Measurements from ENCODE around the gene CCDC51.
"Not testable (repeated sequence)": the region's sequence is repeated elsewhere in the genome, so short reads cannot be mapped to it uniquely, and the experiment has no call there.

The CCDC51 gene

GRCh38 chr3:48466386-48467109 is 26.6 kb upstream of the CCDC51 start:
- peak in 7 of 58 donors; percentile 11 to 48 (median 33) for DNase-seq

- DNase-seq, result peak; percentile 63 to 99 (median 96)
Measured at GRCh38 chr3:48465531-48466378, 25.8 kb upstream of the CCDC51 start.

- peak in 2 of 58 donors; percentile 75 to 76 for DNase-seq
Measured at GRCh38 chr3:48465237-48465530, 25.3 kb upstream of the CCDC51 start.

GRCh38 chr3:48464713-48465221 is 24.8 kb upstream of the CCDC51 start:
- DNase-seq, result peak in 2 of 58 donors; percentile 50 to 53

- DNase-seq, result no peak
Measured at GRCh38 chr3:48463703-48464102, 23.8 kb upstream of the CCDC51 start.

- not testable (repeated sequence) for DNase-seq
Measured at GRCh38 chr3:48461767-48462166, 21.8 kb upstream of the CCDC51 start.

GRCh38 chr3:48460517-48460902 is 20.6 kb upstream of the CCDC51 start:
- no peak for DNase-seq

GRCh38 chr3:48459773-48460516 is 20.0 kb upstream of the CCDC51 start:
- no peak for DNase-seq

GRCh38 chr3:48459331-48459730 is 19.4 kb upstream of the CCDC51 start:
- DNase-seq, result no peak

GRCh38 chr3:48456456-48456855 is 16.5 kb upstream of the CCDC51 start:
- no peak for DNase-seq

GRCh38 chr3:48451270-48451669 is 11.4 kb upstream of the CCDC51 start:
- DNase-seq, result no peak

- peak in 57 of 58 donors; percentile 24 to 94 (median 84) for DNase-seq
Measured at GRCh38 chr3:48446425-48447193, 6.7 kb upstream of the CCDC51 start, which contains the start of gene ATRIP. Gene ATRIP (plus strand): TSS chr3:48446737. CDS start chr3:48446846, 109 bp downstream.

GRCh38 chr3:48446043-48446424 is 6.1 kb upstream of the CCDC51 start:
- DNase-seq, result no peak

GRCh38 chr3:48445277-48445882 is 5.5 kb upstream of the CCDC51 start:
- no peak for DNase-seq

GRCh38 chr3:48441940-48442339 is 2.0 kb upstream of the CCDC51 start:
- no peak for DNase-seq

- peak in 2 of 58 donors; percentile 37 to 53 for DNase-seq
Measured at GRCh38 chr3:48440590-48440958, 655 bp upstream of the CCDC51 start.

GRCh38 chr3:48437812-48438211 is 2.1 kb downstream of the CCDC51 start:
- no peak for DNase-seq

- no peak for DNase-seq
Measured at GRCh38 chr3:48436855-48437254, 3.1 kb downstream of the CCDC51 start.

GRCh38 chr3:48436477-48436787 is 3.5 kb downstream of the CCDC51 start:
- no peak for DNase-seq

GRCh38 chr3:48435774-48436476 is 4.0 kb downstream of the CCDC51 start:
- peak in 57 of 58 donors; percentile 6 to 93 (median 77) for DNase-seq
